Lung (tissue), 12 donors: Measurements from ENCODE around the gene SETBP1. TPM values are rescaled to one million over a fixed set of nuclear protein-coding genes. Genes with fewer than 3 reads are reported as not detected.
A peak's percentile ranks its signal among the peaks of the same experiment; 100 is the strongest.

Source experiments
- ATAC-seq: fragments of 200-7000 bp; cut with Tn5 transposase; one replicate; pipeline ENCODE4 v1.9.1; 2020; ENCODE audit warnings: moderate number of reproducible peaks; ENCODE audit not compliant: insufficient read depth, low FRiP score
- DNase-seq, 3 donors: peaks; one replicate each; pipeline ENCODE4 v3.0.0-alpha.2; 2013 to 2017
- H3K27ac ChIP-seq, 2 donors: one replicate each; pipeline ENCODE4 v1.5.1; 2013; ENCODE audit warnings: mild to moderate bottlenecking in 2 of 2, moderate library complexity in 2 of 2, control low read depth in 1 of 2, inconsistent platforms in 1 of 2, low read depth in 1 of 2, low read length in 1 of 2
- H3K27me3 ChIP-seq, 3 donors: one replicate each; pipeline ENCODE4 v1.5.1; 2013; ENCODE audit warnings: low read length in 2 of 3; ENCODE audit not compliant: control insufficient read depth in 3 of 3, insufficient read depth in 3 of 3
- H3K36me3 ChIP-seq, 4 donors: one replicate each; pipeline ENCODE4 v1.5.1; 2013; ENCODE audit warnings: low read length in 4 of 4, mild to moderate bottlenecking in 1 of 4, moderate library complexity in 1 of 4; ENCODE audit not compliant: control insufficient read depth in 4 of 4, insufficient read depth in 4 of 4
- H3K4me1 ChIP-seq, 5 donors: one replicate each; pipeline ENCODE4 v1.5.1; 2013; ENCODE audit warnings: low read length in 5 of 5, mild to moderate bottlenecking in 2 of 5, moderate library complexity in 1 of 5; ENCODE audit not compliant: control insufficient read depth in 5 of 5, insufficient read depth in 5 of 5
- H3K4me3 ChIP-seq: one replicate; pipeline ENCODE4 v1.5.1; 2013; ENCODE audit warnings: mild to moderate bottlenecking, control low read depth, moderate library complexity
- H3K9ac ChIP-seq, 2 donors: one replicate each; pipeline ENCODE4 v1.5.1; 2013; ENCODE audit warnings: low read length in 2 of 2, control low read depth in 1 of 2; ENCODE audit not compliant: insufficient read depth in 1 of 2
- H3K9me3 ChIP-seq, 4 donors: one replicate each; pipeline ENCODE4 v1.5.1; 2013; ENCODE audit warnings: low read length in 3 of 4, mild to moderate bottlenecking in 1 of 4, moderate library complexity in 1 of 4; ENCODE audit not compliant: control insufficient read depth in 4 of 4, insufficient read depth in 3 of 4
- WGBS, 2 donors: extraction: QIAGEN DNeasy Blood & Tissue Kit; methylation state at CpG; one replicate each; pipeline ENCODE4 v1.1.7; 2013; 5-methylcytosine and 5-hydroxymethylcytosine counted together
- polyA plus RNA-seq, 2 donors: library from polyadenylated mRNA; stranded (reverse); fragments of 200-250 nt; gene quantifications; one replicate each; pipeline ENCODE4 v1.2.1, GENCODE V29; 2013
- total RNA-seq, 2 donors: library from RNA; depleted of rRNA in 1 of 2; stranded (reverse); fragments of >200 nt in 1 of 2; gene quantifications; one replicate each; pipeline ENCODE4 v1.2.1, GENCODE V29; 2014 to 2021
- TF ChIP-seq, protein P1 (sequence below): IDR thresholded peaks from 2 replicates; pipeline ENCODE4 v1.5.1; 2012; ENCODE audit warnings: mild to moderate bottlenecking; ENCODE audit errors: control extremely low read depth, extremely low read depth
- donor health status: control.
- donor health status: control.
- donor health status: Bipolar disorder and iron deficiency.
- donor health status: healthy.
- donor health status: DM: yes; HTN: yes; CAD: no.

The SETBP1 gene
- total and polyA plus RNA-seq, 4 donors = 1.6 to 43.8 (median 16.6) TPM

- no peak overlapping the region for H3K4me3 ChIP-seq
- no peaks in the 10 kb centered on the region for H3K27me3 ChIP-seq
- H3K36me3 ChIP-seq = peaks cover 0 to 2% (median 0%) of the 10 kb centered on the region in 4 donors
- H3K4me1 ChIP-seq = peaks cover 0 to 50% (median 5%) of the 10 kb centered on the region in 5 donors
- 77 to 82% methylated on average over 4 of the region's 4 CpGs for WGBS, 2 donors
- ATAC-seq (no peak), DNase-seq (peak in 2 of 3 donors; percentile 47 to 66)
- TF ChIP-seq, protein P1, sequence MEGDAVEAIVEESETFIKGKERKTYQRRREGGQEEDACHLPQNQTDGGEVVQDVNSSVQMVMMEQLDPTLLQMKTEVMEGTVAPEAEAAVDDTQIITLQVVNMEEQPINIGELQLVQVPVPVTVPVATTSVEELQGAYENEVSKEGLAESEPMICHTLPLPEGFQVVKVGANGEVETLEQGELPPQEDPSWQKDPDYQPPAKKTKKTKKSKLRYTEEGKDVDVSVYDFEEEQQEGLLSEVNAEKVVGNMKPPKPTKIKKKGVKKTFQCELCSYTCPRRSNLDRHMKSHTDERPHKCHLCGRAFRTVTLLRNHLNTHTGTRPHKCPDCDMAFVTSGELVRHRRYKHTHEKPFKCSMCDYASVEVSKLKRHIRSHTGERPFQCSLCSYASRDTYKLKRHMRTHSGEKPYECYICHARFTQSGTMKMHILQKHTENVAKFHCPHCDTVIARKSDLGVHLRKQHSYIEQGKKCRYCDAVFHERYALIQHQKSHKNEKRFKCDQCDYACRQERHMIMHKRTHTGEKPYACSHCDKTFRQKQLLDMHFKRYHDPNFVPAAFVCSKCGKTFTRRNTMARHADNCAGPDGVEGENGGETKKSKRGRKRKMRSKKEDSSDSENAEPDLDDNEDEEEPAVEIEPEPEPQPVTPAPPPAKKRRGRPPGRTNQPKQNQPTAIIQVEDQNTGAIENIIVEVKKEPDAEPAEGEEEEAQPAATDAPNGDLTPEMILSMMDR = no peak
- no peak overlapping the region for H3K9ac ChIP-seq
- H3K9me3 ChIP-seq = peaks cover 0 to 2% (median 0%) of the 10 kb centered on the region in 4 donors
- no peak overlapping the region for H3K27ac ChIP-seq
Observed at GRCh38 chr18:45049578-45050319, 369.1 kb downstream of the SETBP1 start.

DNA sequence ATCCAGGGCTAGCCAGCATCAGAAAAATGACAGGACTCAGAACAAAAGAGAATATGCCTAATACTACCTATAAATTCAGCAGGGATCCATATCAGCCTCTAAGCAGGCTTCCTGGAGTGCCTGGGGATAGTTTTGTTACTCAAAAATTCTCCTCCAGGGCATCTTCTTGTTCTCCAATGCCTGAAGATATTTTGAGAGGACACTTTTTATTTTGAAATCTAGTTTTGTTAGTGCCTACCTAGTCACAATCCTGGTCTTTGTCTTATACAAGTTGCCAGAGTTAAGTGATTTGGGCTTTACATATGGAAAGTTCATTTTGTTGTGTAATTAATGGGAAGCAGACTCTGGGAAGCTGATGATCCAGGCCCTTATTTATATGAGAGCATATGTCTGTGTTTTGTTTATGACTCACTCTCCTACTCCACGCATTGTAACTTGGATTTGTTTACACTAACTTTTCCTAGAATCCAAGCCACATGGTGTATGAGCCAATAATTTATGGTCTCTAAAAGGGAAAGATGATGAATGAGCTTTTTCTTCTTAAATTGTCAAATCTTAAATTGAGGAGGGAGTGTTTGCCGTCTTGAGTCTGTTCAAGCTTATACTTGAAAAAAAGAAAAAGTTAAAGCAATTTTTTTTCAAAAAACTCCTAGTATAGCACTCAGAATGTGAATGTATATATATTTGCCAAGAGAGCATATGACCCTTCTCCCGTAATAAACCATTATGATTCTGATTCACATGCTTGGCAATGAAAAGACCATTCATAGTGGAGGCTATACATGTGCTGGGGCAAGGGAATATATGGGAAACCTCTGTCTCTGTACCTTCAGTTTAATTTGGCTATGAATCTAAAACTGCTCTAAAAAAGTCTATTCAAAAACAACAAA, 370.3 kb downstream of the SETBP1 start:
- no peak for ATAC-seq
- 56 to 79% methylated on average over 3 of the region's 3 CpGs for WGBS, 2 donors
- no peak overlapping the region for H3K27ac ChIP-seq

GRCh38 chr18:45054636-45055035, 373.9 kb downstream of the SETBP1 start:
- TF ChIP-seq, protein P1 = no peak
- 91 to 94% methylated on average over 3 of the region's 3 CpGs for WGBS, 2 donors
- H3K4me1 ChIP-seq = peaks cover 0 to 74% (median 13%) of the 10 kb centered on the region in 5 donors
- H3K27me3 ChIP-seq = no peaks in the 10 kb centered on the region
- ATAC-seq = no peak
- DNase-seq = no peak
- no peak overlapping the region for H3K27ac ChIP-seq
- no peaks in the 10 kb centered on the region for H3K36me3 ChIP-seq
- no peak overlapping the region for H3K9ac ChIP-seq
- H3K4me3 ChIP-seq = no peak overlapping the region
- H3K9me3 ChIP-seq = no peaks in the 10 kb centered on the region

More for the DNA sequence above, 370.3 kb downstream of the SETBP1 start:
- TF ChIP-seq, protein P1 = no peak
- H3K36me3 ChIP-seq = peaks cover 0 to 2% (median 0%) of the 10 kb centered on the region in 4 donors
- H3K9me3 ChIP-seq = no peaks in the 10 kb centered on the region
- no peak overlapping the region for H3K4me3 ChIP-seq
- H3K9ac ChIP-seq = no peak overlapping the region
- peaks cover 0 to 54% (median 5%) of the 10 kb centered on the region in 5 donors for H3K4me1 ChIP-seq
- peak in 2 of 3 donors; percentile 93 for DNase-seq
- H3K27me3 ChIP-seq = no peaks in the 10 kb centered on the region
